Heart left ventricle (tissue), 13 donors: Measurements from ENCODE around the gene CCT6A.
"Not testable (repeated sequence)": the region's sequence is repeated elsewhere in the genome, so short reads cannot be mapped to it uniquely, and the experiment has no call there.

Experiments
- CTCF ChIP-seq, 12 donors: fragments of 200-600 bp; sonication (generic) in 4 of 12; IDR thresholded peaks; one replicate each; pipeline versions ENCODE4 v1.5.0 to v1.8.0; 2018 to 2022; ENCODE audit warnings: antibody characterized with exemption in 12 of 12, mild to moderate bottlenecking in 5 of 12
- POLR2A ChIP-seq, 2 donors: fragments of 450-650 bp; IDR thresholded peaks; one replicate each; pipeline ENCODE4 v1.6.1; 2017; ENCODE audit warnings: antibody characterized with exemption in 2 of 2, mild to moderate bottlenecking in 2 of 2, moderate library complexity in 2 of 2
- donor health status: ischemic (EF 13 %, LVEDD 7.1; RV severe dilation, severe dysfunction).
- donor health status: DM: no; HTN: yes; CAD: no.
- donor health status: DM: no; HTN: no; CAD: no.
- donor health status: ischemic (EF 25% LVEDD 6.9; RV normal size, moderate dysfunction).
- donor health status: ischemic (EF 25% LVEDD 5.7; RV mildly dilated, moderate dysfunction).
- donor health status: ischemic (EF 35%, LVEDD 5.7; RV mildly dilated, moderate dysfunction).
- donor health status: nonischemic (EF 11% LVEDD 7.7; RV severe dilation, severe dysfunction).
- donor health status: DM: yes; HTN: yes; CAD: no.
- donor health status: PGD.
- donor health status: ischemic (EF 29% LVEDD 5.4; RV normal size, mild dysfunction).
- donor health status: nonischemic (EF 23%, LVEDD 6.1; RV moderate dilation, normal function).

- TF ChIP-seq CTCF, POLR2A (IDR thresholded peaks at IDR 0.05): not testable (repeated sequence)
These were observed 60.7 kb downstream of the CCT6A start for GRCh38 chr7:56112244-56112643.
